AG09309 (cell line): ENCODE results near the gene SEPHS2.

Source experiments
- DNase-seq: peaks from one replicate; pipeline ENCODE4 v3.0.0-alpha.2; 2010; ENCODE audit warnings: low read depth
- H3K4me3 ChIP-seq: 2 replicates; pipeline ENCODE4 v1.5.1; 2011; ENCODE audit warnings: mild to moderate bottlenecking, low read depth, low read length, moderate library complexity; ENCODE audit not compliant: control insufficient read depth
- CTCF ChIP-seq: IDR thresholded peaks from 2 replicates; pipeline ENCODE4 v1.5.1; 2011; ENCODE audit warnings: mild to moderate bottlenecking, low read depth, low read length, inconsistent platforms; ENCODE audit not compliant: insufficient read depth, control insufficient read depth; ENCODE audit errors: missing control alignments

The SEPHS2 gene

DNA sequence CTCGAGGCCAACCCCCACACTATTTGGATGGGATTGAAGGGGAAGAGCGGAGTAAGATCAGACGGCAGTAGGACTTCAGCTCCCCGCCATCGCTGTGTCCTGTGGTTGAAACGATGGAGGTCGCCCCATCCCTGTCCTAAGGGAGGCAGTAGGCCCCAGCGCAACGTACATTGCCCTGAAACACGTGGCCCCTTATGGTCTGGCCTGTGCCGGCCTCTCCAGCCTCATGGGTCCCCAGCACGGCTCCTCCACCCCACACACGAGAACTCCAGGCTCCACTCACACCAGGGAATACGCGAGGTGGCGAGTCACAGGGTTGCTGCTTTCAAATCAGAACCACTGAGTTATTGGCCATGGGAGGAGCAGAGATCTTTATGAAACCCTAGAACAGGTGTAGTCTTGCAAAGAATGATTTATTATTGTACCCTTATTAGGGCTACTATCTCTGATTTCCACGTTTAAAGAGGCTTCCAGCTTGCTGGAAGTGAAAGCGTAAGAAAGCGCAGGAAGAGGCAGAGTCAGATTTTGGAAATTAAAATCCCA, 15.2 kb downstream of the SEPHS2 start:
- DNase-seq = no peak
- no peak for TF ChIP-seq CTCF
- peak overlapping the region; percentile 27 for H3K4me3 ChIP-seq

DNA sequence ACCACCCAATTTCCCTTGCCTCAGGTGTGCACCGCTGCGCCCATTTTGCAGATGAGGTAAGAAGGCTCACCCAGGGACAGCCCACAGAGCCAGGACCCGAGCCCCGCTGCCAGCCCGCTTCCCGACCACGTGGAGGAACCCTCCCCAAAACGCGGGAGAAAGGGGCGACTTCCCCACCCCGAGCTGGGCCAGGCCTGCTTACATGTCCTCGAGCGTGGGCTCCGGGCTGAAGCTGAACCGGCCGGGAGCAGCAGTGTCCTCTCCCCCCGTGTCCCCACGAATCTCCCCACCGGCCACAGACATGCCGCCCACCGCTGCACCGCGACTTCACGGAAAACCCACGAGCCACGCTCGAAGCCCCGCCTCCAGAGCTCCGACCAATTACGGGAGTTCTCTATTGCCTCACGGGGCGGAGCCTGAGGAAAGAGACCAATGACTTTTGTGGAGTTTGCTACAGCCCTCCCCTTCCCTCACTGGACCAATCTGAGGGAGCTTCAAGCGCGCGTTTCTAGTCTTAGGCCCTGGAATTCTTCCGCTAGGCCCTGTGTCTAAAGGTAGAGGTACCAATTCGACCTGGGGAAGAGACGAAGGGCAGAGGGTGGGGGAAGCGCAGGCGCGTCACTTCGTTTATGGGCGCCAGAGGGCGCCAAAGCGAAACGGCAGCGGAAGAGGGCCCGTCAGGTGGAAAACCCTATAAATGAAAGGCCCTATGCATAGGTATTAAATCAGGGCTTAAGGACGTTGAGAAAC, 15.8 kb downstream of the SEPHS2 start, which contains the start of gene DCTPP1:
Gene DCTPP1, minus strand, starts transcription at position 353 of the 750 bp plus-strand sequence. Its CDS starts 50 bp downstream, at position 303.
- peak within 1 kb of the TSS; percentile 70 for H3K4me3 ChIP-seq
- DNase-seq = peak; percentile 92
- TF ChIP-seq CTCF = peak; percentile 70

DNA sequence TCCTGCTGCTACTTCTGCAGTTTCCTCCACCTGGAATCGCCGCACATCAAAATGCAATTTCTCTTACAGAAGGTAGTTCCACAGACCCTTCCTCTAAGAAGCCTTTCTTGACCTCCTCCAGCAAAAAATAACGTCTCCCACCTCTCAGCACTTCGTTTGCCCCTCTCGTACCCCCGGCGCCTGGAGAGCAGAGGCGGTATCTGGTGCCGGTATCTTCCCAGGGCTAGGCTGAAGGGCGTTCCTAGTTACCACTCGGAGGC, 16.3 kb downstream of the SEPHS2 start:
- no peak for TF ChIP-seq CTCF
- no peak for DNase-seq
- H3K4me3 ChIP-seq = peak overlapping the region; percentile 70

- no peak for DNase-seq
- no peak for TF ChIP-seq CTCF
- H3K4me3 ChIP-seq = no peak overlapping the region
Observed at GRCh38 chr16:30428055-30428454, 17.6 kb downstream of the SEPHS2 start.

GRCh38 chr16:30421010-30421409, 24.7 kb downstream of the SEPHS2 start:
- no peak for TF ChIP-seq CTCF
- no peak overlapping the region for H3K4me3 ChIP-seq
- DNase-seq = no peak

DNA sequence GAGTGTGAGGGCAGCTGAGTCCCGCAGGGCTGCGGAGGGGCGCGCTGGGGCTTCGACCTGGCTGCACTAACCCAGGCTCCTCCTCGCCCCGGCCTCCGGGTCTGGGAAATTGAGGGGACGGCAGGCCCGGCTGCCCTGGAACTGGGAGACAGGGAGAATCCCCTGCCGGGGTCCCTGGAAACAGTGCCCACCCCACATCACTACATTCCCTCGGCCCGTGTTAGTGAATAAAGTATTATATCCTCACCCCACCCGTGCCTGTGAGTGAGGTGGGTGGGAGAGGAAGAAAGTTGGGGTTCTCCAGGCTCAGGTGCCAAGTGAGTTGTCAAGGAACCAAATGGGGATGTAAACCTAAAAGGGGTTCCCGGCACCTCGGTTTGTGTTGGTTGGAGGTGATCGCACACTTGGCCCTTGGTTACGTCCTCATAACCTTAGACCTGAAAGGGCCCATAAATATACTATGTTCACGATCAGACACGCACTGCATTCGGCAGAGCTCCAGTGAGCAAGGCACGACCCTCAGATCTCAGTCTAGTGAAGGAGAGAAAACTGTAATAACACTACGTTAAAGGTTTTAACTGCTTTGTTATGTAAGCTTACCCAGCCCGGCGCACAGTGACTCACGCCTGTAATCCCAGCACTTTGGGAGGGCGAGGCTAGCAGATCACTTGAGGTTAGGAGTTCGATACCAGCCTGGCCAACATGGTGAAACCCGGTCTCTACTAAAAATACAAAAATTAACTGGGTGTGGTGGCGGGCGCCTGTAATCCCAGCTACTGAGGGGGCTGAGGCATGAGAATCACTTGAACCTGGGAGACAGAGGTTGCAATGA, 27.1 kb downstream of the SEPHS2 start:
- TF ChIP-seq CTCF = no peak
- no peak for DNase-seq
- H3K4me3 ChIP-seq = peak overlapping the region; percentile 27
